Breast epithelium (tissue), 4 donors: Measurements from ENCODE around the gene TRIM66. TPM values are rescaled to one million over a fixed set of nuclear protein-coding genes. Genes with fewer than 3 reads are reported as not detected.

Experiments
- DNase-seq, 2 donors: peaks; one replicate each; pipeline ENCODE4 v3.0.0-alpha.2; 2019; ENCODE audit warnings: low spot score in 2 of 2
- H3K27ac ChIP-seq, 2 donors: fragments of 200-600 bp; sonication (generic) in 1 of 2; one replicate each; pipeline ENCODE4 v1.5.1; 2016 to 2019; ENCODE audit warnings: mild to moderate bottlenecking in 1 of 2
- H3K27me3 ChIP-seq, 2 donors: fragments of 200-600 bp; sonication (generic) in 1 of 2; one replicate each; pipeline versions ENCODE4 v1.5.1 to v1.6.0; 2017 to 2019; ENCODE audit warnings: control low read depth in 1 of 2, mild to moderate bottlenecking in 1 of 2
- H3K36me3 ChIP-seq: fragments of 200-600 bp; one replicate; pipeline ENCODE4 v1.5.1; 2019
- H3K4me1 ChIP-seq, 2 donors: fragments of 200-600 bp; sonication (generic); one replicate each; pipeline ENCODE4 v1.5.1; 2016 to 2019; ENCODE audit warnings: control low read depth in 1 of 2
- H3K4me3 ChIP-seq, 3 donors: fragments of 200-600 bp; sonication (generic); 1 replicate in 2 of 3; 2 replicates in 1 of 3; pipeline ENCODE4 v1.5.1; 2016 to 2019; ENCODE audit warnings: mild to moderate bottlenecking in 3 of 3, moderate library complexity in 2 of 3
- H3K9me3 ChIP-seq, 2 donors: fragments of 200-600 bp; sonication (generic) in 1 of 2; one replicate each; pipeline ENCODE4 v1.5.1; 2016 to 2019; ENCODE audit warnings: control low read depth in 1 of 2
- POLR2A ChIP-seq: fragments of 450-650 bp; IDR thresholded peaks from one replicate; pipeline ENCODE4 v1.6.1; 2016; ENCODE audit warnings: antibody characterized with exemption, mild to moderate bottlenecking, moderate library complexity
- POLR2AphosphoS5 ChIP-seq, 3 donors: sonication (generic); formaldehyde crosslinking; IDR thresholded peaks; one replicate each; pipeline ENCODE4 v1.6.1; 2017; ENCODE audit warnings: antibody characterized with exemption in 3 of 3
- intact Hi-C: fragments of 100-400 bp; cut with DNase I; formaldehyde crosslinking; loops from one replicate; pipeline ENCODE4 v1.15.1; 2023; ENCODE audit warnings: low total_unique reads
- total RNA-seq, 3 donors: library from RNA; depleted of rRNA; stranded (reverse); fragments of >200 nt; gene quantifications; one replicate each; pipeline ENCODE4 v1.1.0, GENCODE V29; 2016
- TF ChIP-seq, protein P1 (sequence below), 3 donors: fragments of 450-650 bp; IDR thresholded peaks; one replicate each; pipeline ENCODE4 v1.5.1; 2016 to 2017; ENCODE audit warnings: antibody characterized with exemption in 3 of 3, mild to moderate bottlenecking in 3 of 3, moderate library complexity in 3 of 3

The TRIM66 gene
- total RNA-seq, 3 donors from 2014 or later, result 6.6 to 12.7 (median 11.5) TPM

DNA sequence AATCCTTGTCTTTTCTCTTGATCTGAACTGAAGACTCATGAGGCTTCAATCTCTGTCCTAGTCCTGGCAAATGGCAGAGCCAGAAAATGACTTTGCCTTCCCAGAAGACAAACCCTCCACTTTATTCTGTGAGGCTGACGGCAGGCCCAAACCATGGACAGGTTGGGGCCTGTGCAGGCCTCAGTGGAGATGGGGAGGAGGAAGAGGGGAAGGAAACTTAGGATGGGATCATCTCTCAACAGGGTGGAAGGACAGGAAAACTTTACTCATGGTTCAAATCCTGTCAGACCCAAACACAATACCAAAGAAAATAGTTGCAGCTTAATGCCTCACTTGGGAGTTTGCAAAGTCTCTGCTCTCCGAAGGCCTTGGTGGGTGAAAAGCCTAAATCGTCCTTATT, 10.0 kb upstream of the TRIM66 start:
- H3K27me3 ChIP-seq, result no peaks in the 10 kb centered on the region
- TF ChIP-seq POLR2AphosphoS5 (IDR thresholded peaks at IDR 0.05) (no peak), POLR2A (no peak)
- TF ChIP-seq, protein P1, sequence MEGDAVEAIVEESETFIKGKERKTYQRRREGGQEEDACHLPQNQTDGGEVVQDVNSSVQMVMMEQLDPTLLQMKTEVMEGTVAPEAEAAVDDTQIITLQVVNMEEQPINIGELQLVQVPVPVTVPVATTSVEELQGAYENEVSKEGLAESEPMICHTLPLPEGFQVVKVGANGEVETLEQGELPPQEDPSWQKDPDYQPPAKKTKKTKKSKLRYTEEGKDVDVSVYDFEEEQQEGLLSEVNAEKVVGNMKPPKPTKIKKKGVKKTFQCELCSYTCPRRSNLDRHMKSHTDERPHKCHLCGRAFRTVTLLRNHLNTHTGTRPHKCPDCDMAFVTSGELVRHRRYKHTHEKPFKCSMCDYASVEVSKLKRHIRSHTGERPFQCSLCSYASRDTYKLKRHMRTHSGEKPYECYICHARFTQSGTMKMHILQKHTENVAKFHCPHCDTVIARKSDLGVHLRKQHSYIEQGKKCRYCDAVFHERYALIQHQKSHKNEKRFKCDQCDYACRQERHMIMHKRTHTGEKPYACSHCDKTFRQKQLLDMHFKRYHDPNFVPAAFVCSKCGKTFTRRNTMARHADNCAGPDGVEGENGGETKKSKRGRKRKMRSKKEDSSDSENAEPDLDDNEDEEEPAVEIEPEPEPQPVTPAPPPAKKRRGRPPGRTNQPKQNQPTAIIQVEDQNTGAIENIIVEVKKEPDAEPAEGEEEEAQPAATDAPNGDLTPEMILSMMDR (IDR thresholded peaks at IDR 0.05), result no peak
- H3K4me1 ChIP-seq, result peaks cover 7 to 8% of the 10 kb centered on the region in 2 donors
- H3K9me3 ChIP-seq, result no peaks in the 10 kb centered on the region
- no peaks in the 10 kb centered on the region for H3K36me3 ChIP-seq
- intact Hi-C loops, result no loop called here
- no peak overlapping the region for H3K4me3 ChIP-seq
- peak in 1 of 2 donors; percentile 10 for DNase-seq
- H3K27ac ChIP-seq, result peak overlapping the region in 1 of 2 donors; percentile 23

DNA sequence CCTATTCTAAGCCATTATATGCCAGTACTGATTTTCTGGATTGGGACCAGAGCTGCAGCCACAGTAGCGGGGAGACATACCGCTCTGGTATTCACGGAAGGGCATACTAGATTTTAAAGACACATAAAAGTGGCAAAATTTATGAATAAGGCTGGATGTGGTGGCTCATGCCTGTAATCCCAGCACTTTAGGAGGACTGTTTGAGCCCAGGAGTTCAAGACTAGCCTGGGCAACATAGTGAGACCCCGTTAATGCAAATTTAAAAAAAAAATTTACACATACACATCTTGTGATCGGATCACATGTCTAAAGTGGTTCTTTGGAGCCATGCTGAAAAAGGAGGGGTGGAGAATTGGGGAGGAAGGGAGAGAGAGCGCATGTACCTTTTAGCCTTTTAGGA, 9.1 kb upstream of the TRIM66 start:
- DNase-seq, result peak in 1 of 2 donors; percentile 7
- no peaks in the 10 kb centered on the region for H3K27me3 ChIP-seq
- H3K9me3 ChIP-seq, result no peaks in the 10 kb centered on the region
- H3K4me1 ChIP-seq, result peaks cover 7 to 8% of the 10 kb centered on the region in 2 donors
- no peak overlapping the region for H3K4me3 ChIP-seq
- TF ChIP-seq, protein P1 (IDR thresholded peaks at IDR 0.05), result no peak
- TF ChIP-seq POLR2A, result no peak
- TF ChIP-seq POLR2AphosphoS5 (IDR thresholded peaks at IDR 0.05), result no peak
- no peak overlapping the region for H3K27ac ChIP-seq
- intact Hi-C loops, result no loop called here
- no peaks in the 10 kb centered on the region for H3K36me3 ChIP-seq

GRCh38 chr11:8690374-8691342, 8.2 kb upstream of the TRIM66 start:
- Histone ChIP-seq H3K4me1 (peaks cover 7 to 8% of the 10 kb centered on the region in 2 donors), H3K4me3 (no peak overlapping the region), H3K9me3 (no peaks in the 10 kb centered on the region), H3K27ac (no peak overlapping the region), H3K36me3 (no peaks in the 10 kb centered on the region), H3K27me3 (no peaks in the 10 kb centered on the region)
- intact Hi-C loops, result no loop called here
- DNase-seq, result peak in 1 of 2 donors; percentile 14
- TF ChIP-seq POLR2AphosphoS5 (IDR thresholded peaks at IDR 0.05), result no peak
- TF ChIP-seq POLR2A, result no peak
- TF ChIP-seq, protein P1 (IDR thresholded peaks at IDR 0.05), result no peak

DNA sequence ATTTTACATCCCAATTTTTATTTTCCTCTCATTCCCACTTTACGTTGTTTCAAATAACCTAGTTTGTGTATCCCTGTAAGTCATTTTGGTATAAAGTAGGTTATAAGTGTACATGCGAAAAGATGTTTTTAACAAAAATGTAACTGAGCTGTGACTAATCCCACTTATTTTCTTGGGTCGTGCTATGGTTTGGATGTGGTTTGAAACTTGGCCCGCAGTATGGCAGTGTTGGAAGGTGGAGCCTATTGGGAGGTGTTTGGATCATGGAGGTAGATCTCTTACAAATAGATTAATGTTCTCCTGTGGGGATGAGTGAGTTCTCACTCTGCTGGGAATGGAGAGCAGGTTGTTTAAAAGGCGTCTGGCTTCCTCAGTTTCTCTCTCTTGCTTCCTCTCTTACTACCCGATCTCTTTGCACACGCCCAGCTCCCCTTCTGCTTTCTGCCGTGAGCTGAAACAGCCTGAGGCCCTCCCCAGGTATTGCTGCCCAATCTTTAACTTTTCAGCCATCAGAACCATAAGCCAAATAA, 7.3 kb upstream of the TRIM66 start:
- Histone ChIP-seq H3K27ac (no peak overlapping the region), H3K4me3 (no peak overlapping the region), H3K4me1 (peaks cover 7 to 8% of the 10 kb centered on the region in 2 donors), H3K36me3 (no peaks in the 10 kb centered on the region), H3K9me3 (no peaks in the 10 kb centered on the region), H3K27me3 (no peaks in the 10 kb centered on the region)
- DNase-seq, result no peak
- intact Hi-C loops, result loop anchor here (5.0 kb wide), 1 partner anchor 1613 kb away; no protein-coding TSS in a partner anchor
- TF ChIP-seq POLR2AphosphoS5 (IDR thresholded peaks at IDR 0.05) (no peak), POLR2A (no peak)
- TF ChIP-seq, protein P1 (IDR thresholded peaks at IDR 0.05), result no peak
